GM23248 (cell line): ENCODE results near the gene ST6GALNAC6.

Experiments used
- EZH2 ChIP-seq: fragments of 200-600 bp; sonication (generic); IDR thresholded peaks from 2 replicates; pipeline ENCODE4 v1.6.1; 2018; ENCODE audit warnings: antibody characterized with exemption, mild to moderate bottlenecking; ENCODE audit not compliant: insufficient read depth, poor library complexity, severe bottlenecking
- EZH2phosphoT487 ChIP-seq: fragments of 200-600 bp; sonication (generic); IDR thresholded peaks from 2 replicates; pipeline ENCODE4 v1.6.1; 2018; ENCODE audit warnings: antibody characterized with exemption, moderate library complexity, mild to moderate bottlenecking, low read depth; ENCODE audit not compliant: insufficient read depth

DNA sequence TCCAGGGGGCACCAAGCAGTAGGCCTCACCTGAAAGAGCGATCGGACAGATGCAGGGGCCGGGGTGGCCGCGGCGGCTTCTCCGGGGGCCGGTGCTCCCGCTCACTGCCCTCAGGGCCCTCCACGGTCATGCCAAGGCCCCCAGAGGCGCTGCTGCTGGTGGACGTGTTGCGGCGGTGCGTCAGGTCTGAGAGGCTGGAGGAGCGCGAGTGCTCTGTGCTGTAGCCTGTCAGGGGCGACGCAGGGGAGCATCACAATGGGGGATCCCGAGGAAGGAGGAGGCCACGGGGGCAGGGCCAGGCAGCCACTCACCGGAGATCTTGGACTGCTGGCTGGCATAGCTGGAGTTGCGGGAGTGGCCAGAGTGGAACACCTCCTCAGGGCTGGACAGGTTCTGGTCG, 45.9 kb upstream of the ST6GALNAC6 start:
- TF ChIP-seq EZH2, result no peak
- no peak for TF ChIP-seq EZH2phosphoT487
